SK-N-MC (cell line): ENCODE measurements around the gene IRF4.

Source experiments
- EZH2 ChIP-seq: fragments of 200-600 bp; sonication (generic); IDR thresholded peaks from one replicate; pipeline ENCODE4 v1.6.1; 2017; ENCODE audit warnings: antibody characterized with exemption
- POLR2AphosphoS5 ChIP-seq: IDR thresholded peaks from 2 replicates; pipeline ENCODE4 v1.6.1; 2012; ENCODE audit warnings: mild to moderate bottlenecking, low read depth, low read length, borderline replicate concordance

GRCh38 chr6:366389-367297 lies 24.9 kb upstream of the IRF4 start:
- TF ChIP-seq EZH2 (no peak), POLR2AphosphoS5 (no peak)
